Cardiac fibroblast (primary cell): ENCODE data around the gene HMGN1.

Experiments
- DNase-seq, 2 donors: peaks; one replicate each; pipeline versions ENCODE4 v3.0.0 to v3.0.0-alpha.2; 2010; ENCODE audit warnings: low read depth in 2 of 2
- H3K4me3 ChIP-seq, 2 donors: replicated peaks in 1 of 2; 1 replicate in 1 of 2; 2 replicates in 1 of 2; pipeline ENCODE4 v1.5.1; 2011; ENCODE audit warnings: low read depth in 2 of 2, low read length in 2 of 2, mild to moderate bottlenecking in 2 of 2, moderate library complexity in 1 of 2
- TF ChIP-seq, protein P1 (sequence below): IDR thresholded peaks from one replicate; pipeline ENCODE4 v1.5.1; 2011; ENCODE audit warnings: low read depth, mild to moderate bottlenecking, low read length, inconsistent platforms

The HMGN1 gene

GRCh38 chr21:39345440-39345839 is 3.4 kb downstream of the HMGN1 start:
- DNase-seq = no peak
- no peak overlapping the region for H3K4me3 ChIP-seq
- TF ChIP-seq, protein P1, sequence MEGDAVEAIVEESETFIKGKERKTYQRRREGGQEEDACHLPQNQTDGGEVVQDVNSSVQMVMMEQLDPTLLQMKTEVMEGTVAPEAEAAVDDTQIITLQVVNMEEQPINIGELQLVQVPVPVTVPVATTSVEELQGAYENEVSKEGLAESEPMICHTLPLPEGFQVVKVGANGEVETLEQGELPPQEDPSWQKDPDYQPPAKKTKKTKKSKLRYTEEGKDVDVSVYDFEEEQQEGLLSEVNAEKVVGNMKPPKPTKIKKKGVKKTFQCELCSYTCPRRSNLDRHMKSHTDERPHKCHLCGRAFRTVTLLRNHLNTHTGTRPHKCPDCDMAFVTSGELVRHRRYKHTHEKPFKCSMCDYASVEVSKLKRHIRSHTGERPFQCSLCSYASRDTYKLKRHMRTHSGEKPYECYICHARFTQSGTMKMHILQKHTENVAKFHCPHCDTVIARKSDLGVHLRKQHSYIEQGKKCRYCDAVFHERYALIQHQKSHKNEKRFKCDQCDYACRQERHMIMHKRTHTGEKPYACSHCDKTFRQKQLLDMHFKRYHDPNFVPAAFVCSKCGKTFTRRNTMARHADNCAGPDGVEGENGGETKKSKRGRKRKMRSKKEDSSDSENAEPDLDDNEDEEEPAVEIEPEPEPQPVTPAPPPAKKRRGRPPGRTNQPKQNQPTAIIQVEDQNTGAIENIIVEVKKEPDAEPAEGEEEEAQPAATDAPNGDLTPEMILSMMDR = no peak

DNA sequence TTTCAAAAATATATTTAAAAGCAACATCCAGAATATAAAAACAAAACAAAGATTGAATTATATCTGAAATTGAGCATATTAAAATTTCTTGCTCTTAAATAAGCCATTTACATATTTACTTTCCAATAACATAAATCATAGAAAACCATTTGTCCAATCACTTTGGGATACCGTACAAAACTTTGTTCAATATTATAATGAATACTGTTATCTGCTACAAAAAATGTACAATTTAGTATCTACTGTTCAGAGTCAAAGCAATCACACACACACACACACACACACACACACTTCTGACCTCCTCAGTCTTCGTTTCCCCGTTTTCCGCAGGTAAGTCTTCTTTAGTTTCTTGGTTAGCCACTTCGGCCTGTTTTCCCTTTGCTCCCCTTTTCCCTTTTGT is 4.0 kb downstream of the HMGN1 start:
- TF ChIP-seq, protein P1 = no peak
- no peak for DNase-seq
- H3K4me3 ChIP-seq = no peak overlapping the region

DNA sequence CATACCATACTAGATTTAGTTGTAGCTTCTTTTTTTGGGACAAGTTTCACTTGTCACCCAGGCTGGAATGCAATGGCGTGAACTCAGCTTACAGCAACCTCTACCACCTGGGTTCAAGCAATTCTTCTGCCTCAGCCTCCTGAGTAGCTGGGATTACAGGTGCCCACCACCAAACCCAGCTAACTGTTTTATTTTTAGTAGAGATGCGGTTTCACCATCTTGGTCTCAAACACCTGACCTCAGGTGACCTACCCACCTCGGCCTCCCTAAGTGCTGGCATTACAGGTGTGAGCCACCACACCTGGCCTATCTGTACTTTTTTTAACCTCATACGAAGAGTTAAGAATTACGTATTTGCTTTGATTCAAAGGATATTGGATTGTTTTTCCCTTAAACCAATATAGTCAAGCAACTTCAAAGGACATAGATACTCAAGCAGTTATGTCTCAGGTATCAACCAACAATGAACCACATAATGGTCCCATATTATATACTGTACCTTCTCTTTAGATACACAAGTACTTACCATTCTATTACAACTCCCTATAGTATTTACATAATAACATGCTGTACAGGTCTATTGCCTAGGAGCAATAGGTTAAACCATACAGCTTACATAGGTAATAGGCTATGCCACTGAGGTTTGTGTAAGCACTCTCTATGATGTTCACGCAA is 7.5 kb downstream of the HMGN1 start:
- DNase-seq = no peak
- TF ChIP-seq, protein P1 = no peak
- no peak overlapping the region for H3K4me3 ChIP-seq

GRCh38 chr21:39340687-39341086 is 8.2 kb downstream of the HMGN1 start:
- TF ChIP-seq, protein P1 = no peak
- no peak for DNase-seq
- no peak overlapping the region for H3K4me3 ChIP-seq

- DNase-seq = no peak
- TF ChIP-seq, protein P1 = no peak
- no peak overlapping the region for H3K4me3 ChIP-seq
Measured at GRCh38 chr21:39339231-39339630, 9.7 kb downstream of the HMGN1 start.

GRCh38 chr21:39336457-39337008 is 12.4 kb downstream of the HMGN1 start:
- no peak overlapping the region for H3K4me3 ChIP-seq
- TF ChIP-seq, protein P1 = no peak
- DNase-seq = no peak

DNA sequence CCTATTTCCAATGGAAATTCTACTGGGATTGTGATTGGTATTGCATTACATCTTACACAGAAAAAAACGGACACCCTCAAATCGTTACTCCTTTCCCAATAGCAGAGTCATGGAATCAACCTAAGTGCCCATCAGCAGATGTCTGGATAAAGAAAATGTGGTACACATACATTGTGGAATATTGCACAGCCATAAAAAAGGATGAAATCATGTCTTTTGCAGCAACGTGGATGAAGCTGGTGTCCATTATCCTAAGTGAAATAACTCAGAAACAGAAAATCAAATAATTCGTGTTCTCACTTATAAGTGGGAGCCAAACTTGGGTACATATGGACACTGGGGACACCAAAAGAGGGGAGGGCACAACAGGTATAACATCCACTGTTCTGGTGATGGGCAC is 14.3 kb downstream of the HMGN1 start:
- TF ChIP-seq, protein P1 = no peak
- DNase-seq = no peak
- no peak overlapping the region for H3K4me3 ChIP-seq
